Stimulated activated CD8-positive, alpha-beta memory T cell treated with anti-CD3 and anti-CD28 coated beads, Interleukin-12 subunit alpha, Interleukin-12 subunit beta, amount 100 ng/mL, for 1 hour (primary cell): ENCODE data around the gene IGF2.

Experiments used
- DNase-seq: peaks from one replicate; pipeline ENCODE4 v3.0.0-alpha.2; 2020; ENCODE audit warnings: low read depth

The IGF2 gene

GRCh38 chr11:2122907-2123627 is 16.1 kb downstream of the IGF2 start:
- DNase-seq: no peak

GRCh38 chr11:2122222-2122906 is 16.8 kb downstream of the IGF2 start:
- DNase-seq: no peak

DNA sequence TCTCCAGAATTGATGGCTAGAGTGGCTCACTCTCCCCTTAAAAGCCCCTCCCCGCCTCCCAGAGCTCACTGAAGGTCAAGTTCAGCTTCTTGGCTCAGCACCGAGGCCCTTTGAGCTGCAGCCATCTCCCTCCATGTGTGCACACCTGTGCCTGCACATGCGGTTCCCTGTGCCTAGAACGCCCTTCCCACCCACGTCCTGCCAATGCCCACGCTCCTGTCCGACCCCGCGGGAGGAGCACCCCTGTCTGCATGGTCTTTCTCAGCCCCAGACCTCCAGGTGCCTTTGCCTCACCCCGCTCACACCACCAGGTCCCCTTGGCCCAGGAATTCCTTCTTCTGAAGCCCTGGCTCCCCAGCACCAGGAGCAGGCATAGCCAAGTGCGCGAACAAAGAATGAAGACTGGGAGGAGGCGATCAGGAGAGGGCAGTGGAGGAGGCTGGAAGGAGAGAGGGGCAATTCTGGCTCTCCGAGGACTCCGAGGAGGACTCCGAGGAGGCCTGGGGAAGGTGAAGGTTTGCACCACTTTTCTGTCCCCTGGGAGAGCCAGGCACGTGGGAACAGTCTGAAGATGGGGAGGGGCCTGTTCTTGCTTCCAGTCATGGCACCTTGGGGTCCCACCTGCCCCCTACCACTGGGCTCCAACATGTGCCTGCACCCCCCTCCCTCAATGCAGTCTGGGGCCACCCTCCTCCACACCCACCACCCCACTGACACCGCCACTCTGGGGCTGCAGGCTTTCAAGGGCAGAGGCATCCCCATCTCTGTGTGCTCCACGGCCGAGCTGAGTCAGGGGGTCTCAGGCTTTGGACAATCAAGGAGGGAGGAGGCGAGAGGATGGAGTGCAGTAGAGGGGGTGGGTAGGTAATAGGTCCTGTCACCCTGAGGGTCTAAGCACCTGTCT is 17.7 kb downstream of the IGF2 start:
- DNase-seq: no peak

DNA sequence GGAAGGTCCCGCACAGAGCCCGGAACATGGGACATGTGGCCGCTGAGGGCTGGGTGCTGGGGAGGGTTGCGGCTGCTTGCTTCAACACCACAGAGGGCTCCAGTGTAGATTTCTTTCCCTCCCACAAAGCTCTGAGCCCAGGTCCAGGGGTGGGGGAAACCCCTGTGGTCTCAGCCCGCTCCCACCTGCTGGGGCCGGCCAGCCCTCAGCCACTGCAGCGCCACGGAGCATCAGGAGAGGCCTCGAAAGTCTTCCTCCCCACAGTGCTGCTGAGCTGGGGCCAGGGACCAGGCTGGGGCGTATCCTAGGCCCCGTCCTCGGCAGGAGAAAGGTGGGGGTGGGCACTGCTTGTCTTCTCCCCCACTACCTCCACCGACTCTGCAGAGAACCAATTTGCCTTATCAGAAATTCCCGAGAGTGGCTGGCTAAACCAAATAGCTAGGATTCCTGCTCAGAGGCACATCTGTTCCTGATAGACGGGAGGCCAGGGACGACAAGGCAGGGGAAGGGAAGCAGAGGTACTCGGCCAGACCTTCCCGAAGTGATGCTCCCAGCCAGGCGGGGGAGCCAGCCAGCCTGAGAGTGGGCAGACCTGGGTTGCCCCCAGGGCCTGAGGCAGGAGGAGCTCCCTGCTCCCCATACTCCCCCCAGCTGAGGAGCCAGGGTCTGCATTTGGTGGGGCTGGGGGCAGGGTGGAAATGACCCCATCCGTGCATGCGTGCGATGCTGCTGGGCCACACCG is 18.7 kb downstream of the IGF2 start:
- no peak for DNase-seq

- DNase-seq: no peak
These were observed 20.5 kb downstream of the IGF2 start for GRCh38 chr11:2118677-2119076.

DNA sequence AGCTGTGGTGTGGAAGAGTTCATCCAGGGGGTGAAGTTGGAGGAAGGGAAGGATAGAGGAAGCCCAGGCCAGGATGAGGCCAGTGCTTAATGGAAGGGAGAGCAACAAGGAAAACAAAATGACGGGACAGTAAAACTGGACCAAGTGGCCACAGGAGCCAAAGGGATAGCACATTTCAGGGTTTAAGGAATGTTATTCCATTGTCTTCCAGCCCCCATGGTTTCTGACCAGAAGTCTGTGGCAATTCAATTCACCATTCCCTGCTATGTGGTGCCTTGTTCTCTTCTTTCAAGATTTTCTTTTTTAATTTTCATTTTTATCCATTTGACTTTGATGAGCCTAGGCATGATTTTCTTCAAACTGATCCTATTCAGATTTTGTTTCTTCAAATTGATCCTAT is 22.5 kb downstream of the IGF2 start:
- no peak for DNase-seq

DNA sequence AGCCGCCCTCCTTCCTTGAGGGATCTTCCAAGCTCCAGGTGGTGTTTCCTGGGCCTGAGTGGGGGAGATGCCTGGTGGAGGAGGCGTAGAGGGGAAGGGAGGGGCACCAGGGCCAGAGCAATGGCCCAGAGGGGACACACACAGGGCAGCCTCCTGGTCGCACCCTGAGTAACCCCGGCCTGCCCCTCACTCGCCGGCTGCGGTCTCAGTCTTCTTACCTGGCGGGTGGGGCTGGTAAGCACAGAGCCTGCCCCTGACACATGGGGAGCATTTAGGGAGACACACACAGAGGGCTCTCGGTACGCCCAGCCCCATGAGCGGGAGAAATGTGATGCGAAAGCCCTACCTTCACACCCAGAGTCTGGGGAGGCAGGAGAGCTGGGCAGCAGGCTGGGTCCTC is 23.9 kb downstream of the IGF2 start:
- DNase-seq: no peak

DNA sequence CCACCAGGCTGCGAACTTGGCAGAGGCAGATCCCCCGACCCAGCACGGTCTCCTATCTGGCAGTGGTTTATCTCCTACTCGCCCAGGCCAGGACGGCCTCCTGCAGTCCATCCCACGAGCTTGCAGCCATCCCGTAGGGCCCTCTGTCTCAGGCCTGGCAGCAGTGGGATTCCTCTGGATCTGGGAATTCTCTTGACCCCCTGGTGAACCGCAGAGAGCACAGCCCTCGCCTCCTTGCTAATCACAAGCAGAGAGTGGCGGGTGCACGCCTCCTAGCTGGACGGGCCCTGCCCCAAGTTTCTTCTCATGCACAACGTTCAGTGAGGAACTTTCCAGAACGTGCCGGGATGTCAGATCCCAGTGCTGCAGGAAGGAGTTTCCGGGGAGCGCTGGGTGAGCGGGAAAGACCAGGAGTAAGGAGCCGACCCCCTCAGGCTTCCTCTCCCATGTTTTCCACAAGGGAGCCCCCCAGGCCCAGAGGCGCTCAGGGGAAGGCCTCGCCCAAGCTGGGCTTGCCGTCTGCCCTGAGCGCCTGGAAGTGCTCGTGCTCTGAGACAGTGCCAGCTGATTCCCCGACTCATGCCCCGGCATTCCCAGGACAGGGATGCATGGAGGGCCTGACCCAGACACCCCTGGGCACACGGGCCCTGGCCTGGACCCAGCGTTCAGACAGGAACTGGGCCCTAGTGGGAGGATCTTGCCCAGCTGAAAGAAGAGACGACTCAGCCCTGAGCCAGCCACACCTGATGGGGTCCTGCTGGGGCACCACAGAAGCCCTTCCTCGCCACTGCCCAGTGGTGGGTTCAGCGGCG is 24.6 kb downstream of the IGF2 start:
- no peak for DNase-seq

GRCh38 chr11:2113776-2114175 is 25.4 kb downstream of the IGF2 start:
- DNase-seq: no peak

- DNase-seq: no peak
These were observed 28.7 kb downstream of the IGF2 start for GRCh38 chr11:2110521-2110920.

GRCh38 chr11:2109541-2110019 is 29.6 kb downstream of the IGF2 start:
- DNase-seq: no peak

GRCh38 chr11:2108675-2109491 is 30.3 kb downstream of the IGF2 start:
- DNase-seq: no peak

DNA sequence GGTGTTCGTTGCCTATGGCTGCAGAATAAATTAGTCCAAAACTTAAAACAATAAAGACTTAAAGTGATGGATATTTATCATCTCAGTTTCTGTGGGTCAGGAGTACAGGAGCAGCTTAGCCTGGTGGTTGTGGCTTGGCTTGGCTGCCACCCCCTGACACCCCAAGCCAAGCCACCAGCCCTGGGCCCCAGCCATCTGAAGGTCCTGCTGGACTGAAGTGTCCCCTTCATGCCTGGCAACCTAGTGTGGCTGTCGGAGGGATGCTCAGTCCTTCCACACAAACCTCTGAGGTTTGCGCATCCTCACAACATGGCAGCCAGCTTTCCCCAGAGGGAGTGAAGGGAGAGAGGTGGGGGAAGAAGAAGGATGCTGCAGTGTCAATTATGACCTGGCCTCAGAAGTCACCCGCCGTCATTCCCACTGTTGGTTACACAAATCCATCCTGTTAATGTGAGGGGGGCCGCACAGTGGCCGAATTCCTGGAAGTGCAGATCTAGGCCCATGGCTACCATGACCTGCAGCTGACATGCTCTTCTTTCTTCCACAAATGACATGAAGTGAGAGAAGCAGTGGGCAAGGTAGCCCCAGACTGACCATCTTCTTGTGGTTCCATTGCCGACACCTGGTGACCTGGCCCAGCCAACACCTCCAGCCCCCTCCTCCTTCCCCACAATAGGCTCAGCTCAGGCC is 31.1 kb downstream of the IGF2 start:
- no peak for DNase-seq

GRCh38 chr11:2107521-2107920 is 31.7 kb downstream of the IGF2 start:
- DNase-seq: no peak

GRCh38 chr11:2106583-2107209 is 32.5 kb downstream of the IGF2 start:
- DNase-seq: no peak

DNA sequence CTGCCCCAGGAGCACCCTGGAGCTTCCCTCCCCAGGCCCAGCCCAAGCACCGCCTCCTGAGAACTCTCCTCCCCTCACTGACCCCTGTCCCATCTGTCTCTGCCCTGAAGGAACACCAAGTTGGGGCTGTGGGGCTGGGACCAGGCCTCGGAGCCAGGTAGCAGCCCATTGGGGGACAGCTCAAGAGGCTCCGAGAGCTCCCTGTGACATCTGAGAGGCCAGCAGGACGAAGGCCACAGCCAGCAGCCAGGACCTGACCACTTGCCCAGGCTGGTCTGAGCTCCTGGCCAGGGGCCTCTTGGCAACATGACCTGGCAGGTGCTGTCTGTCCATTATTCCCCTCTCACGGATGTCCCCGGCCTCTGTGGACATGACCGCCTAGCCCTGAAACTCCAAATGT is 33.7 kb downstream of the IGF2 start:
- DNase-seq: no peak

- no peak for DNase-seq
These were observed 34.4 kb downstream of the IGF2 start for GRCh38 chr11:2104524-2105440.
